Right lobe of liver (tissue), 4 donors: Measurements from ENCODE around the gene DPY19L3.

Experiments
- CTCF ChIP-seq, 4 donors: fragments of 200-600 bp in 3 of 4; fragments of 450-650 bp in 1 of 4; IDR thresholded peaks; one replicate each; pipeline versions ENCODE4 v1.5.1 to v1.8.0; 2016 to 2022; ENCODE audit warnings: antibody characterized with exemption in 4 of 4, mild to moderate bottlenecking in 2 of 4
- POLR2A ChIP-seq: fragments of 450-650 bp; IDR thresholded peaks from one replicate; pipeline ENCODE4 v1.6.1; 2017; ENCODE audit warnings: antibody characterized with exemption, mild to moderate bottlenecking
- donor health status: DM: no; HTN: no; CAD: no.
- donor health status: DM: no; HTN: no; CAD: no.
- donor health status: DM: no; HTN: yes; CAD: no.

- no peak for TF ChIP-seq CTCF (IDR thresholded peaks at IDR 0.05)
- TF ChIP-seq POLR2A: no peak
Observed at GRCh38 chr19:32415246-32415645, 9.7 kb downstream of the DPY19L3 start.
